SKM-1 (cell line): ENCODE measurements around the gene RHEB.

Source experiments
- DNase-seq: peaks from one replicate; lab custom pipeline; 2025; ENCODE audit not compliant: unreplicated experiment; lab: John Stamatoyannopoulos, UW

Gene RHEB

DNA sequence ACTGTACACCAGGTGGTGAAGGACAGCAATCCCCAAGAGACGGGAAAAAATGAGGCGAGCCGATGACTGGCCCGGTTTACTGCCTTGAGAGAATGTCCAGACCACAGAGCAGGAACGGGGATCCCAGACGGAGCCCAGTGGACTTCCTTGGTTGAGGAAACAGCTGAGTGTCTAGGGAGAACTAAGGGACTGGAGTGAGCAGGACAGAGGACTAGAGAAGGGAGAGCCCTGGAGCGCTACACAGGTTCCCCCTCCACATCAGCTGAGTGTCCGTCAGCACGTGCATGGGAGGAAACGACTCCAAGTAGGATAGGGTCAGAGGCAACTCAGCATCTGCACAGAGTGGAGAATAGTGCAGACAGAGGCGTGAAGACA lies 102.8 kb downstream of the RHEB start:
- no peak for DNase-seq

DNA sequence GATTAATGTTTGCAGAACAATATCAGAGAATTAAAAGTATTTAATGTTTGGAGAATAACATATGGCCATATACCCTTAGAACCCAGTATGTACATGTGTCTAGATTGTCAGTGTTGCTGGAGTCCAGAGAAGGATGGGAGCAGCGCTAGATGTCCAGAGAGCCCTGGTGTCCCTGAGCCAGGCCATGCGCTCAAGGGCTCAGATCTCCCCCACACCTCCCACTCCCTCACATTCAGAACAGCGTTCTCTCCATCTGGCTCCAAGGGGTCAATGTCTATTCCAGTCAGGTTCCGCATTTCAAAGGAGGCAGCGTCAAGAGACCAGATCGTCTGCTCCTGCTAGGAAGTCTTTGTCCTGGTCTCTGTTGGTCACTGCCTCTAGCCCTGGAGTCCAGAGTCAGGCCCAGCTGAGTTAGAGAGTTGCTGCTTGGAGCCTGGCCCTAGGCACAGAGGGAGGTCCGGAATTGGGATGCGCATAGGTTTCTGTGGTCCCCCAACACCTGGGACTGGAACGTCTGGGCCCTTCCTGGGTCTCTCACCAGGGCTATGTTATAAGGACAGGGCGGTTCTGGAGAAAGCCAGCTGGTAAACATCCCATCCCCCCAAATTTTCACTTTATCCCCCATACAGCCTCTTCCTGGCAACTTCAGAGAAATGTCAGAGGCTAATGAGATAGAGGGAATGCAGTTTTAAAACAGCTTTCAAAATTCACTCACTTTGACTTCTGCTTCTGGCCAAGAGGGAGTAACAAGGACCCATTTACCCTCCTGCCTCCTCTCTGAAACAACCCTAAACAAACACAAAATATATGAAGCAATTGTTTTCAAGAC lies 103.4 kb downstream of the RHEB start:
- no peak for DNase-seq
